Stimulated activated CD4-positive, alpha-beta T cell treated with anti-CD3 and anti-CD28 coated beads, Interleukin-4, amount 100 ng/mL, for 24 hours (primary cell): ENCODE results near the gene FAM234A.

Experiments
- DNase-seq: peaks from one replicate; pipeline ENCODE4 v3.0.0-alpha.2; 2020

The FAM234A gene

GRCh38 chr16:305916-306626 is 71.5 kb downstream of the FAM234A start:
- no peak for DNase-seq

GRCh38 chr16:306911-307370 is 72.3 kb downstream of the FAM234A start:
- DNase-seq: no peak

- DNase-seq: no peak
Observed at GRCh38 chr16:307691-308312, 73.2 kb downstream of the FAM234A start.

GRCh38 chr16:309476-309875 is 74.9 kb downstream of the FAM234A start:
- no peak for DNase-seq

- no peak for DNase-seq
Observed at GRCh38 chr16:311725-312124, 77.1 kb downstream of the FAM234A start.

- DNase-seq: no peak
Observed at GRCh38 chr16:314351-314750, 79.7 kb downstream of the FAM234A start.

GRCh38 chr16:314795-315299 is 80.2 kb downstream of the FAM234A start:
- no peak for DNase-seq
